ENCODE results near the gene ADCY7. TPM values are rescaled to one million over a fixed set of nuclear protein-coding genes. Genes with fewer than 3 reads are reported as not detected.
"Not testable (repeated sequence)": the region's sequence is repeated elsewhere in the genome, so short reads cannot be mapped to it uniquely, and the experiment has no call there.

The ADCY7 gene
- total RNA-seq, 6 experiments from 2014 or later = 32.7 to 48.1 (median 41.9) TPM

DNA sequence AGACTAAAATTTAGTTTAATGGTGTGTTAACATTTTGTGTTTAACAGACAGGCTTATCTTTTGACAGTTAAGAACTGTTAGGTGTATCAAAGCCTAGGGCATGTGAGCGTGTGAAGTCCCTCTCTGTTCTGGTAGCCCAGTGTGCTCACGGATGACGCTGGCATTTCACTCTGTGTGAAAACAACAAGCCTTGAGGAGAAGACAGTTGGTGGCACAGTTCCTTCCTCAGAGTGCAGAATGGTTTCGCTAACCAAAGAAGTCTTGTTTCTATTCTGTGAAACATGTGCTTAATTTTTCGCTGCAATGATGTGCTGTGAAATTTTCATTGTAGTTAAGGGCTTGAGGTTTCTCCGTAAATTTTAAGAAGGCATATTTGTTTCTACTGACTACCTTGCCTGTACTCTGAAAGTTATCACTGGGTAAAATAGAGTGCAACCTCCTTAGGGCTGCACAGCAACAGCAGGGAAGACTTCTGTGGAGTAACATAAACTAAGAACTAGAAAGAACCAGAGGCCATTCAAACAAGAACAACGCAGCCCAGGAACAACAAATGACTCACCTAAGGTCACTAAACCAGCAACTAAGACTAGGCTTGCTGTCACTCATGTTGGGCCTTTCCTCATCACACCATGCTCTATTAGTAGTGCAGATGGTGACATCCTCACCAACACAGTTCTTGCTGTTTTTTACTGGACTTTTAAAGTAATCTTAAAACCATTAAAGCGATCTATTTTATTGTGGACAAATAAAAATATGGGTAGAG is 69.0 kb downstream of the ADCY7 start:
- H3K36me3 Mint-ChIP-seq (ENCODE audit: low read depth) = peaks cover 30% of the 10 kb centered on the region
- peaks cover 58% of the 10 kb centered on the region for H3K4me1 Mint-ChIP-seq (ENCODE audit: low read depth)
- H3K4me3 Mint-ChIP-seq = no peak overlapping the region
- no peak for DNase-seq
- TF ChIP-seq, protein P1, sequence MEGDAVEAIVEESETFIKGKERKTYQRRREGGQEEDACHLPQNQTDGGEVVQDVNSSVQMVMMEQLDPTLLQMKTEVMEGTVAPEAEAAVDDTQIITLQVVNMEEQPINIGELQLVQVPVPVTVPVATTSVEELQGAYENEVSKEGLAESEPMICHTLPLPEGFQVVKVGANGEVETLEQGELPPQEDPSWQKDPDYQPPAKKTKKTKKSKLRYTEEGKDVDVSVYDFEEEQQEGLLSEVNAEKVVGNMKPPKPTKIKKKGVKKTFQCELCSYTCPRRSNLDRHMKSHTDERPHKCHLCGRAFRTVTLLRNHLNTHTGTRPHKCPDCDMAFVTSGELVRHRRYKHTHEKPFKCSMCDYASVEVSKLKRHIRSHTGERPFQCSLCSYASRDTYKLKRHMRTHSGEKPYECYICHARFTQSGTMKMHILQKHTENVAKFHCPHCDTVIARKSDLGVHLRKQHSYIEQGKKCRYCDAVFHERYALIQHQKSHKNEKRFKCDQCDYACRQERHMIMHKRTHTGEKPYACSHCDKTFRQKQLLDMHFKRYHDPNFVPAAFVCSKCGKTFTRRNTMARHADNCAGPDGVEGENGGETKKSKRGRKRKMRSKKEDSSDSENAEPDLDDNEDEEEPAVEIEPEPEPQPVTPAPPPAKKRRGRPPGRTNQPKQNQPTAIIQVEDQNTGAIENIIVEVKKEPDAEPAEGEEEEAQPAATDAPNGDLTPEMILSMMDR (IDR thresholded peaks at IDR 0.05) = no peak
- no peaks in the 10 kb centered on the region for H3K27me3 Mint-ChIP-seq (ENCODE audit: insufficient read depth)
- peak overlapping the region; percentile 62; the same call in 1 of the 2 replicates for H3K27ac Mint-ChIP-seq
- H3K9me3 Mint-ChIP-seq = no peaks in the 10 kb centered on the region

DNA sequence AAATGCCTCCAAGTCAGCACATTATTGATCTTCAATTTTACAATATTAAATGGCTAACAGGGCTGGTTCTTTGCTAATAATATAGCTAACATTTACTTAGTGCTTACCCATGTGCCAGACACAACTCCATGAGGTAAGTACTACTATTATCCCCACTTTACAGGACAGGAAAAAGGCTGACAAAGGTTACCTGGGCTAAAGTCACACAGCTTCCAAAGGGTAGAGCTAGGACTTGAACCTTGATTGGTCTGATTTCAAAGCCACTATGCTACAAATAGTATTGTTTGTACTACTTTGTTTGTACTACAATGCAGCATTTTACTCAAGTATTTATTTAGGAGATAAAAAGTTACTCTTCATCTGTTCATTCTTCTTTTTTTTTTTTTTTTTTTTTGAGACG is 70.5 kb downstream of the ADCY7 start:
- H3K27me3 Mint-ChIP-seq (ENCODE audit: insufficient read depth) = no peaks in the 10 kb centered on the region
- TF ChIP-seq, protein P1 (IDR thresholded peaks at IDR 0.05) = no peak
- peaks cover 59% of the 10 kb centered on the region for H3K4me1 Mint-ChIP-seq (ENCODE audit: low read depth)
- peak overlapping the region; percentile 65; the same call in 1 of the 2 replicates for H3K27ac Mint-ChIP-seq
- no peaks in the 10 kb centered on the region for H3K9me3 Mint-ChIP-seq
- peaks cover 32% of the 10 kb centered on the region for H3K36me3 Mint-ChIP-seq (ENCODE audit: low read depth)
- H3K4me3 Mint-ChIP-seq = no peak overlapping the region
- DNase-seq = no peak

DNA sequence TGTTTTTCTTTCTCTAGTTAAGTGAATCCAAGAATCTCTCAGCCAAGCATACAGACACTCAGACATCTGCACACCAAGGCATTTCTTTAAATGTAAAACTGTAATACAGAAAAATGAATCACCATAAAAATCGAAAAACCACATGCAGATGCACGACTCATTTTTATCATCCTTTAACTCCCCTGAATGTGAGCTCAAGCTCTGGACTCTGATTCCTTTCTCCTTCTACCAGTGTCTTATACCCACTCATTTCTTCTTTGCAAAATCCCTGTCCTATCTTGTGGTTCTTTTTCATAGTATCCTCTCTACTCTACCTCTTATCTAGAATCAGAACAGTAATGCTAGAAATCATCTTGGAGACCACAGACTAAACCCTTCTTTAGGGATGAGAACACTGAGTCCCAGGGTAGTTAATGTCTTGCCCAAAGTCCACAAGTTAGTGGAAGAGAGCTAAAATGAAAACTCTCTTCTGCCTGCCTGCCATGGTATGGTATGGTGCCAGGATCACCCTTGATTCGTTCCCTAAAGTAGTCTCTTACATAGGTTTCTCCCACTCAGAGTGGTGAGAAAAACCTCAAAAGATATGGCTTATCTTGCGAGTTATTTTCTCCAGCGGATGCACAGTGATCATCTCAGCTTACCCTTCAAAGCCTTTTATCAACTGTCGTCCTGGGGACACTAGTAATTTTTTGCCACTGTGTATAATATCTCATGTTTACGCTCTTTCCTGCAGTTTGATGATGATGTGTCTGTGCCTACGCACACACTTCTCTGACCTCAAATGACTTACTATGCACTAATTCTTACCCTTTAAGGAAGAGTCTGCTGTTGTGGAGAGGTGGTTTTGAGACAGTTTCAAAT is 72.2 kb downstream of the ADCY7 start:
- Mint-ChIP-seq H3K9me3 (no peaks in the 10 kb centered on the region), H3K36me3 (ENCODE audit: low read depth) (peaks cover 27% of the 10 kb centered on the region), H3K27ac (peak overlapping the region; percentile 58), H3K4me3 (no peak overlapping the region; the same call in 1 of the 2 replicates), H3K4me1 (ENCODE audit: low read depth) (peaks cover 49% of the 10 kb centered on the region), H3K27me3 (ENCODE audit: insufficient read depth) (no peaks in the 10 kb centered on the region)
- DNase-seq = no peak
- TF ChIP-seq, protein P1 (IDR thresholded peaks at IDR 0.05) = no peak

DNA sequence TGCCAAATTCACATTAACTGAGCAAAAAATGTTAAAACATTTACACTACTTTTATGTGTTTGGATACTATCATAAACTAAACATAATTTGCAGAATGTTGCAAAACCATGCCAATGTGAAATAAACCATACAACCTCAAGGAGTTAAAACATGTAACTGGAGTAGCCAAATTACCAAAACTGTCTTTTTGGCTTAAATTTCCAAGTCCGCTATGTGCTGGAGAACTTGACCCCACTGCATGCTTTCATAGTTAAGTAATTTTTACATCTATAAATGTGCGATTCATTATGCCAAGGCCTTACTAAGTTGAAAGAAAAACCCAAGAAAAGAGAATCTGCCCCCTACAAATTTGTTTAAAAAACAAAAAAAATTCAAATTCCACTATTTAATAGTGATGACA is 74.2 kb downstream of the ADCY7 start:
- Mint-ChIP-seq H3K4me3 (no peak overlapping the region), H3K36me3 (ENCODE audit: low read depth) (peaks cover 30% of the 10 kb centered on the region), H3K27ac (no peak overlapping the region), H3K4me1 (ENCODE audit: low read depth) (peaks cover 32% of the 10 kb centered on the region), H3K27me3 (ENCODE audit: insufficient read depth) (no peaks in the 10 kb centered on the region; the same call in 1 of the 2 replicates), H3K9me3 (no peaks in the 10 kb centered on the region)
- no peak for DNase-seq
- TF ChIP-seq, protein P1 (IDR thresholded peaks at IDR 0.05) = no peak

DNA sequence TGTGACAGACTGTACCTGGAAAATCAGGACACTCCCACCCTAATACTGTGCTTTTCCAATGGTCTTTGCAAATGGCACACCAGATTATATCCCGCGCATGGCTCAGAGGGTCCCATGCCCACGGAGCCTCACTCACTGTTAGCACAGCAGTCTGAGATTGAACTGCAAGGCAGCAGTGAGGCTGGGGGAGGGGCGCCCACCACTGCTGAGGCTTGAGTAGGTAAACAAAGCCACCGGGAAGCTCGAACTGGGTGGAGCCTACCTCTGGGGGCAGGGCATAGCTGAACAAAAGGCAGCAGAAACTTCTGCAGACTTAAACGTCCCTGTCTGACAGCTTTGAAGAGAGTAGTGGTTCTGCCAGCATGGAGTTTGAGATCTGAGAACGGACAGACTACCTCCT is 77.2 kb downstream of the ADCY7 start:
- DNase-seq; H3K4me3 Mint-ChIP-seq; H3K27me3 Mint-ChIP-seq (ENCODE audit: insufficient read depth); H3K27ac Mint-ChIP-seq; H3K9me3 Mint-ChIP-seq: not testable (repeated sequence)
- peaks cover 41% of the 10 kb centered on the region for H3K36me3 Mint-ChIP-seq (ENCODE audit: low read depth)
- H3K4me1 Mint-ChIP-seq (ENCODE audit: low read depth) = peaks cover 13% of the 10 kb centered on the region

DNA sequence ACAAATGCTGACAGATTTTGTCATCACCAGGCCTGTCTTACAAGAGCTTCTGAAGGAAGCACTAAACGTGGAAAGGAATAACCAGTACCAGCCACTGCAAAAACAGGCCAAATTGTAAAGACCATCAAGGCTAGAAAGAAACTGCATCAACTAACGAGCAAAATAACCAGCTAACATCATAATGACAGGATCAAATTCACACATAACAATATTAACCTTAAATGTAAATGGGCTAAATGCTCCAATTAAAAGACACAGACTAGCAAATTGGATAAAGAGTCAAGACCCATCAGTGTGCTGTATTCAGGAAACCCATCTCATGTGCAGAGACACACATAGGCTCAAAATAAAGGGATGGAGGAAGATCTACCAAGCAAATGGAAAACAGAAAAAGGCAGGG is 78.9 kb downstream of the ADCY7 start:
- H3K27ac Mint-ChIP-seq; DNase-seq; H3K27me3 Mint-ChIP-seq (ENCODE audit: insufficient read depth); H3K9me3 Mint-ChIP-seq; H3K4me3 Mint-ChIP-seq: not testable (repeated sequence)
- Mint-ChIP-seq H3K36me3 (ENCODE audit: low read depth) (peaks cover 50% of the 10 kb centered on the region), H3K4me1 (ENCODE audit: low read depth) (peaks cover 11% of the 10 kb centered on the region; the same call in 1 of the 2 replicates)

Data from HFFc6 (cell line).